Left hindlimb (tissue), 1 donor: ENCODE results near the gene IFTAP.

Experiments used
- DNase-seq: peaks from one replicate; pipeline ENCODE4 v3.0.0-alpha.2; 2018

The IFTAP gene

DNA sequence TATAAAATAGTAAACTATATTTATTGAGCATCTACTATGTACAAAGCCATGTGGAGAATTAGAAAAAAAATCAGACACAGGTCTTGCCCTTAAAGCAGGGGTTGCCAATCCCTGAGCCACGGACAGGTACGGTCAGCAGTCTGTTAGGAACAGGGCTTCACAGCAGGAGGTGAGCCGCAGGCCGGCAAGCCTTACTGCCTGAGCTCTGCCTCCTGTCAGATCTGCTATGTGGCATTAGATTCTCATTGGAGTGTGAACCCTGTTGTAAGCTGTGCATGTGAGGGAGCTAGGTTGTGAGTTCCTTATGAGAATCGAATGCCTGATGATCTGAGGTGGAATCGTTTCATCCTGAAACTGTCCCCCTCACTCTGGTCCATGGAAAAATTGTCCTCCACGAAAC, 5.9 kb downstream of the IFTAP start:
- DNase-seq = no peak

DNA sequence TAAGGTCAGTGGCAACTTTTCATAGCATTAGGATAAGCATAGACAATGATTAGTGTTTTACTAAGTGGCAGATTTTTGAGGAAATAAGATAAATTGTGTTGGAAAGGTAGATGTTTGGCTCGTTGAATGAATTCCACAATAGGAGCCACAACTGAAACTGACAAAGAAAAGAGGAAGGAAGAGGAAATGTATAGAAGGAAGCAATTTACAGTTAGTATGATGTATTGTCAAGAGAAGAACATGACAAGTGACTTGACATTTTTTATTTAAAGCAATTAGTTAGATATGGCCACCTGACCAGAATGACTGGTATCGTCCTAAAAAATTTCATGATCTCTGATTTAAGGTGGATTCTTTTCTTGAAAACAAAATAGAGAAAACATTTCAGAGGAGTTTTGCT, 6.9 kb downstream of the IFTAP start:
- DNase-seq = no peak

GRCh38 chr11:36602135-36602534, 7.8 kb downstream of the IFTAP start:
- no peak for DNase-seq

GRCh38 chr11:36605221-36606216, 11.2 kb downstream of the IFTAP start:
- no peak for DNase-seq

DNA sequence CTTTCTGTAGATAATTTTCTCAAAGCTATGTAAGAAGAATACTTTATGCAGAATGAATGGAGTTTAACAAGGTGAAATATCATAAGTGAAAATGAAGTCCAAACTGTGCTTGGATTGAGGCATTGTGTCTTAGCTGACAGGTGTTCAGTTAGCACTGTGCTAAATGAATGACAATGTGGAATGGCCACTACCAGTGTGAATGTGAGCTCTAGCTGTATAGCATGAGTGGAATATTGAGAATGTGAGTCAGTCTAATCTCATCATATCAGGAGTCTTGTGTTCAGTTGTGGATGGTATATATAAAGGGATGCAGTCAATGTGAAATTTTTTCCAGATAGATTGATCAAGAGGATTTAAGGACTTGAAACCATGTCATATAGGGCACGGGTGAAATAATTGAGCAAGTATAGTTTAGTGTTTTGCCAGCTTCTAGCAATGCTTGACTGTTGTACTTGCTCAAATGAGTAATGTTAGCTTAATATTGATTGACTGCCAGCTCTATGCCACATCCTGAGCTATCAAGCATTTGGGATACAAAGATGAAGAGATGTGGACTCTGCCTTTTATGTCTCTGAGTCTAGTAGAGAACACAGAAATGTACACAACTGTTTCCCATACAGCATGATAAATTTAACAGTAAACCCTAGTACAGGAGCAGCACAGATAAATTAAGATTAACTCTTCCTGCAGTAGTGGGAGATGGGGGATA, 14.3 kb downstream of the IFTAP start:
- DNase-seq = no peak

- no peak for DNase-seq
Observed at GRCh38 chr11:36609383-36609782, 15.1 kb downstream of the IFTAP start.

DNA sequence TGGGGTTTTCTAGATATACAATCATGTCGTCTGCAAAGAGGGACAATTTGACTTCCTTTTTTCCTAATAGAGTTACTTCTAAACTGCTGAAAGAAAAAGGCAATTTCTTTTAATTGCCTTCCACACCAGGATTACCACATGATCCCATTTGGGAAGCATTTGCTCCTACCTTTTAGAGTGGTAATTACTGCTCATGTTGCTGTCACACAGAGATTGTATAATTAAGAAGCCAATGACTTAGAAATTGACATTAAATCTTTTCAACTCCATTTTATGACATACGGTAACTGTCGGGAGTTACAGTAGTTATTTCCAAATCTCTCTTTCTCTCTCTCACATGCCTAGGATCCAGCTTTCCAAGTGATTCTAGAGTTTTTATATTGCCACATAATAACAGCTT, 21.5 kb downstream of the IFTAP start:
- DNase-seq = no peak

DNA sequence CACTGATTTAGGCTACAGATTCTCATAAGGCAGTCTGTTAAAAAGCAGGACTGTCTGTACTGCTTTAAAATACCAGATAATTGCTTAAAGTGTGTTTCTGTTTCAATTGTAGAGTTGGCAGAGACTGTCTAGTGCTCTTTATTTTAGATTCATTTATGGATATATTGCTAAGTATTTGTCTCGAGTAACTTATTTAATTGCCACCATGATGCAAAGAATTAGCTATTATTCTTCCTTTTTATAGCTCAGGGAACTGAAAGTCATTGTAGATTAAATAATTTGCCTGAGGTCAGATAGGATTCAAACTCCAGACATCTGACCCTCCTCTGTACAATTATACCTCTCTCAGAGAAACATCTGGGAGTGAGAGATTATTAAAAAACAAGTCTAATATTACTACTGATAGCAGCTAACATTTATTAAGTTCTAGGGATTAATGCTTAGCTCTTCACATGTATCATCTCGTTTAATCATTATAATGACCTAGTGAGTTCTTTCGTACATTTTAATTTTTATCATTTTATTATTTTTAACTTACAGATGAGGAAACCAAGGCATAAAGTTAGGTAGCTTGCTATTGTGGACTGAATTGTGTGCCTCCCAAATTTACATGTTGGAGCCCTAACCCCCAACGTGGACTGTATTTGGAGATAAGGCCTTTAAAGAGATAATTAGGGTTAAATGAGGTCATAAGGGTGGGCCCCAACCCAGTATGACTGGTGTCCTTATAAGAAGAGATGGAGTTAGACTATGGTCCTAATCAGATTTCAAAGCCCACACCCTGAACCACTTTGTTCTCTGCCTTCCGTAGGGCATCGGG, 23.5 kb downstream of the IFTAP start:
- DNase-seq = no peak

- no peak for DNase-seq
Observed at GRCh38 chr11:36618363-36619047, 24.2 kb downstream of the IFTAP start.

DNA sequence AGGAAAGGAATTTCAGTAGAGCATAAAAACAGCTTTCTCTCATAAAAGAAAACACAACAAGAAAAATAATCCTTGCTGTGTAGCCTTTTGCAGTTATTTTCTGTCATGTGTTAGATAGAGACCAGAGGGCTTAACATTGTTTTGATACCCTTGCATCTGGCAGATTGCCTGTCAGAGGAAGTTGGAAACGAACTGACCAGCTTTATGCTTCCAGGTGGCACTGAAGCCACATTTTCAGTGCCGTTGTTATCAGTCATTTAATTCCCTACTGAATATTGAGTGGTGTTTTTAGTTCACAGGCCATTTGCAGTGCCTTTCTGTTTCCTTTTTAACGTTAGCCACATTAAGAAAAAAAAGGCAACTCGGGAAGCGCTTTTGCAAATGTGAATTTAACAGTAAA, 25.2 kb downstream of the IFTAP start:
- DNase-seq = no peak

GRCh38 chr11:36620246-36620645, 25.9 kb downstream of the IFTAP start:
- DNase-seq = no peak

GRCh38 chr11:36622431-36623136, 28.3 kb downstream of the IFTAP start:
- no peak for DNase-seq

GRCh38 chr11:36623494-36623893, 29.2 kb downstream of the IFTAP start:
- no peak for DNase-seq

DNA sequence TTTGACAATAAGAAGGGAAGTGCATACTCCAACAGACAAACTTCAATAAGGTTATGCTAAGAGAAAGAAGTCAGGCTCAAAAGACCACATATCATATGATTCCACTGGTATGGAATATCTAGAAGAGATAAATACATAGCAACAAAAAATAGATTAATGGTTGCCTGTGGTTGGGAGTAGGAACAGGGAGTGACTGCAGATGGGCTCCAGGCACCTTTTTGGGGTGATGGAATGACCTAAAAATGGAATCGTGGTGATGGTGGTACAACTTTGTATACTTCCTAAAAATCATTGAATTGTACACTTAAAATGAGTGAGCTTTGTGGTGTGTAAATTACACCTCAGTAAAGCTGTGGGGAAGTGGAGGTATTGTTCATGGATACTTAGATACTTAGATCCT, 32.7 kb downstream of the IFTAP start:
- DNase-seq = no peak

DNA sequence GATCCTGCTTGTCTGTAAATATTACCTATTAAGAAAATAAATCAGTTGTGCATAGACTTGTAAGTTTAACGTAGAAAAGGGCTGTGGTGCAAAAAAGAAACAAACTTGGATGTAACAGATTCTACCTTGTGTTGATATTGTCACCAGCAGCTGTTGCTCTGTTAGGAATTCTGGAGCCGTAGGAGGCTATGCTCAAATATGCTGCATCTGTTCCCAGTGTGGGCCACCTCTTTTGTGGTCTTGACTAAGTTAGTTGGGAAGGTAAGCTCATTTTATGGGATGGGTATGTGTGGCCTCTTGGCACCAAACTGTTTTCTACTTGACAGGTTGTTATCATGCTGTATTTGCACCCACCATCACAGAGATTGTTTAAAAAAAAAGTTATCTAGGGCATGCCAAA, 33.2 kb downstream of the IFTAP start:
- DNase-seq = no peak

- no peak for DNase-seq
Observed at GRCh38 chr11:36628141-36628540, 33.8 kb downstream of the IFTAP start.

- no peak for DNase-seq
Observed at GRCh38 chr11:36628765-36629244, 34.5 kb downstream of the IFTAP start.

GRCh38 chr11:36631774-36632173, 37.5 kb downstream of the IFTAP start:
- DNase-seq = no peak

DNA sequence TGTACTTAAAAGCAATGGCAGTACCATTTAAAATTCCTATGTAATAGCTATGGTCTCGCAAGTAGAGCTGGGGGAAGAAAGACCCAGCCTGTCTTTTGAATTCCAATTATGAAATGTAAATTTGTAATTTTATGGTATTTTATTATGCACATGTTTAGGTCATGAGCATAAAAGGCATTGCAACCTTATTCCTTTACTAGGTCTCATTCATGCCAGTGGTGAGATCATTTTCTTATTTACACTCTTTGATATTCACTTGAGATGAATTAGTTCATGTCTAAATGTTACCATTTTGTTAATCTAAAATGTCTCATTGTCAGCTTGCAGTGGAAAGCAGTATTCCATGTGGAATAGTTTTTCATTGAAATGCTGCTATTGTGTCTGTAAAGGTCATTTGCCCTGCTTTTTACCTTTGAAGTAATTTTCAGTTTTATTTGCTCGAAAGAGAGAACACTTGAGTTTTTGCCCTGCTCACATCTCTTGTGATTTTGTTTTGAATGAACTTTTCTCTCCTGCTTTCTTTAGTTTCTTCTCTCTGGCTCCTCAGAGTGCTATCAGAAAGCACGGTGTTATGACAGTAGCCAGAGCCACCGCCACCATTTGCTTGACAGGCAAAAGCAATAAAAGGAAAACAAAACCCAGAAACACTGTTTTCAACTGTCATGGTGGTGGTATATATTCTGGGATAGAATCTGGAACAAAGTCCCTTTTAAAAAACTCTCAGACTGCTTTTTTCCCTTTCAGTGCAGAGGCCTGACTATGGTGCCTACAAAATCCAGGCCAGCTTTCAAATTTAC, 41.0 kb downstream of the IFTAP start:
- no peak for DNase-seq

DNA sequence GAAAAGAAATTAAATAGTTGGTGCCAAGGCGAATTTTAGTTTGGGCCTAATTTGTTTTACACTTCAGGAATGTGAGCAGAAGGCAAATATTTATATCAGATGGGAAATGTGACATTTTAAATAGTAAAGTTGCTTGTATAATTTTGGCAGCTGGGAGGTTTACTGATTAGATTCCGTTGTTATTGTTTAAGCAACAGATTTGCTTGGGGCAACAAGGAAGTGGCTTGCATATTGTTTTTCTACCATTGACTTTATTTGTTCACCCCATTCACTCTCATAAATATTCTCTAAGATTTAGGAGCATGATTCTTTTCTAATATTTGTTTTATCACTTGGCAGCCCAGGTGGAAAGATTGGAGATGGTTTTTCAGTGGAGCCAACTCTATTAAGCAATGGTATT, 44.3 kb downstream of the IFTAP start:
- DNase-seq = no peak
